ENCODE measurements around the gene ZNF469.

Gene ZNF469

GRCh38 chr16:88421301-88421700, 38.5 kb downstream of the ZNF469 start:
- Histone ChIP-seq H3K27ac (ENCODE audit: low read depth, low read length) (no peak overlapping the region), H3K36me3 (ENCODE audit: insufficient read depth, low read length) (no peaks in the 10 kb centered on the region), H3K4me1 (ENCODE audit: insufficient read depth, low read length) (no peaks in the 10 kb centered on the region), H3K9me3 (ENCODE audit: low read length) (no peaks in the 10 kb centered on the region), H3K4me3 (ENCODE audit: low read depth in 1 of 2, low read length in 2 of 2) (no peak overlapping the region), H3K27me3 (ENCODE audit: control insufficient read depth in 1 of 2, insufficient read depth in 2 of 2, low read length in 2 of 2) (peaks cover 0 to 11% of the 10 kb centered on the region in 2 donors), H3K9ac (ENCODE audit: low read length) (no peak overlapping the region)

- peaks cover 0 to 11% of the 10 kb centered on the region in 2 donors for H3K27me3 ChIP-seq (ENCODE audit: control insufficient read depth in 1 of 2, insufficient read depth in 2 of 2, low read length in 2 of 2)
- H3K9ac ChIP-seq (ENCODE audit: low read length) = no peak overlapping the region
- no peaks in the 10 kb centered on the region for H3K9me3 ChIP-seq (ENCODE audit: low read length)
- no peaks in the 10 kb centered on the region for H3K36me3 ChIP-seq (ENCODE audit: insufficient read depth, low read length)
- no peak overlapping the region for H3K4me3 ChIP-seq (ENCODE audit: low read depth in 1 of 2, low read length in 2 of 2)
- no peaks in the 10 kb centered on the region for H3K4me1 ChIP-seq (ENCODE audit: insufficient read depth, low read length)
- H3K27ac ChIP-seq (ENCODE audit: low read depth, low read length) = no peak overlapping the region
Measured at GRCh38 chr16:88421871-88422433, 39.2 kb downstream of the ZNF469 start.

DNA sequence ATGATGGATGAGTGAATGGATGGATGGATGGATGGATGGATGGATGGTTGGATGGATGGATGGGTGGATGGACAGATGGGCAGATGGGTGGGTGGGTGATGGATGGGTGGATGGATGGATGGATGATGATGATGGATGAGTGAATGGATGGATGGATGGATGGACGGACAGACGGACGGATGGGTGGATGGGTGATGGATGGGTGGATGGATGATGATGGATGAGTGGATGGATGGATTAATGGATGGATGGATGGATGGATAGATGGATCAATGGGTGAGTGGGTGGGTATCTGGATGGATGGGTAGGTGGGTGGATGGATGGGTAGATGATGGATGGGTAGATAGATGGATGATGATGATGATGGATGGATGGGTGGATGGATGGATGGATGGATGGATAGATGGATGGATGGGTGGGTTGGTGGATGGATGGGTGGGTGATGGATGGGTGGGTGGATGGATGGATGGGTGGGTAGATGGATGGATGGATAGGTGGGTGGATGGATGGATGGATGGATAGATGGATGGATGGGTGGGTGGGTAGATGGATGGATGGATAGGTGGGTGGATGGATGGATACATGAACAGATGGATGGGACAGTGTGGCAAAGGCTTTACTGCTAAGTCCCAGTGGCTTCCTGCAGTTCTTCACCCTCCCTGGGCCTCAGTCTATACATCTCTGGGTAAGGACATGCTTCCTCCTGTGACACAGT, 40.1 kb downstream of the ZNF469 start:
- Histone ChIP-seq H3K9ac (ENCODE audit: low read length) (no peak overlapping the region), H3K4me3 (ENCODE audit: low read depth in 1 of 2, low read length in 2 of 2) (no peak overlapping the region), H3K9me3 (ENCODE audit: low read length) (no peaks in the 10 kb centered on the region), H3K27ac (ENCODE audit: low read depth, low read length) (no peak overlapping the region), H3K36me3 (ENCODE audit: insufficient read depth, low read length) (no peaks in the 10 kb centered on the region), H3K4me1 (ENCODE audit: insufficient read depth, low read length) (no peaks in the 10 kb centered on the region), H3K27me3 (ENCODE audit: control insufficient read depth in 1 of 2, insufficient read depth in 2 of 2, low read length in 2 of 2) (peaks cover 0 to 11% of the 10 kb centered on the region in 2 donors)

GRCh38 chr16:88423448-88423850, 40.7 kb downstream of the ZNF469 start:
- Histone ChIP-seq H3K9me3 (ENCODE audit: low read length) (no peaks in the 10 kb centered on the region), H3K27me3 (ENCODE audit: control insufficient read depth in 1 of 2, insufficient read depth in 2 of 2, low read length in 2 of 2) (peaks cover 0 to 15% of the 10 kb centered on the region in 2 donors), H3K4me1 (ENCODE audit: insufficient read depth, low read length) (no peaks in the 10 kb centered on the region), H3K9ac (ENCODE audit: low read length) (no peak overlapping the region), H3K27ac (ENCODE audit: low read depth, low read length) (no peak overlapping the region), H3K36me3 (ENCODE audit: insufficient read depth, low read length) (no peaks in the 10 kb centered on the region), H3K4me3 (ENCODE audit: low read depth in 1 of 2, low read length in 2 of 2) (no peak overlapping the region)

DNA sequence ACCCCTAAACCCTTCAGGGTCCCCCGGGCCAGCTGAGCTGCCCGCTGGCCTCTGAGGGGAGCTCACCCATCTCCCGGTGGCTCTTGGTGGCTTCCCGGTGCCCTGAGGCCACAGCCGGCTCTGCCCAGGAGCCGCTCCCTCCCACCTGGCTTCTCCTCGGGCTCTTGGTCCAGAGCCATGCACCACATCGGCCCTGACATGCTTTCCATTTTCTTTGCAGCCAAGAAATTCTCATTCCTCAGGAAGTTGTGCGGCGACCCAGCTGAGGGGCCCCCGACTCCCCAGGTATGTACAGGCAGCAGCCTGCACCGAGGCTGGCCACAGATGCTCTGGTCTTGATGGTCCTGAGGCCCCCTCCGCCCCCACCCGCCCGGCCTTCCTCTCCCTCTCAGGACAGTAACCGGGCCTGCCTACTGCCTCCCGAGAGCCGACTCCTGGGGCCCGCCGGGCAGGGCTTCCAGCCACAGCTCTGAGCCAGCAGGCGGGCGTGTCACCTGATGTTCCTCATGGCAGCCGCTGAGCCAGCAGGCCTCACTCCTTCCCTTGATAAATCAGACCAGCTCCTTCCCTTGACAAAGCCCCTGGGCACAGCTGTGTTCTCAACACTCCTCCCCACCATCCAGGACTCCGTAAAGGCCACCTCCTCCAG, 42.0 kb downstream of the ZNF469 start:
- H3K36me3 ChIP-seq (ENCODE audit: insufficient read depth, low read length) = no peaks in the 10 kb centered on the region
- no peak overlapping the region for H3K4me3 ChIP-seq (ENCODE audit: low read depth in 1 of 2, low read length in 2 of 2)
- no peak overlapping the region for H3K27ac ChIP-seq (ENCODE audit: low read depth, low read length)
- H3K27me3 ChIP-seq (ENCODE audit: control insufficient read depth in 1 of 2, insufficient read depth in 2 of 2, low read length in 2 of 2) = peaks cover 0 to 16% of the 10 kb centered on the region in 2 donors
- H3K4me1 ChIP-seq (ENCODE audit: insufficient read depth, low read length) = no peaks in the 10 kb centered on the region
- H3K9me3 ChIP-seq (ENCODE audit: low read length) = no peaks in the 10 kb centered on the region
- no peak overlapping the region for H3K9ac ChIP-seq (ENCODE audit: low read length)

- H3K9ac ChIP-seq (ENCODE audit: low read length) = no peak overlapping the region
- peaks cover 0 to 24% of the 10 kb centered on the region in 2 donors for H3K27me3 ChIP-seq (ENCODE audit: control insufficient read depth in 1 of 2, insufficient read depth in 2 of 2, low read length in 2 of 2)
- H3K9me3 ChIP-seq (ENCODE audit: low read length) = no peaks in the 10 kb centered on the region
- no peak overlapping the region for H3K4me3 ChIP-seq (ENCODE audit: low read depth in 1 of 2, low read length in 2 of 2)
- no peaks in the 10 kb centered on the region for H3K36me3 ChIP-seq (ENCODE audit: insufficient read depth, low read length)
- no peaks in the 10 kb centered on the region for H3K4me1 ChIP-seq (ENCODE audit: insufficient read depth, low read length)
- H3K27ac ChIP-seq (ENCODE audit: low read depth, low read length) = no peak overlapping the region
Measured at GRCh38 chr16:88426018-88426417, 43.3 kb downstream of the ZNF469 start.

DNA sequence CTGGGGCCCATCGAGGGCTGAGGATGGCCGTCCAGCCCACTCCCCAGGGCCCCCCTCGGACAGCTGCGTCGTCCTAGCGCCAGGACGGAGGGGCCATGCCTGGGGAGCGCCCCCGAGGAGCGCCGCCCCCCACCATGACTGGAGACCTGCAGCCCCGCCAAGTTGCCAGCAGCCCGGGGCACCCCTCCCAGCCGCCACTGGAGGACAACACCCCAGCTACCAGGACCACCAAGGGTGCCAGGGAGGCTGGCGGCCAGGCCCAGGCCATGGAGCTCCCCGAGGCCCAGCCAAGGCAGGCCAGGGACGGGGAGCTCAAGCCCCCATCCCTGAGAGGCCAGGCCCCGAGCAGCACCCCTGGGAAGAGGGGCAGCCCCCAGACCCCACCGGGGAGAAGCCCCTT, 44.6 kb downstream of the ZNF469 start:
- Histone ChIP-seq H3K9me3 (ENCODE audit: low read length) (no peaks in the 10 kb centered on the region), H3K9ac (ENCODE audit: low read length) (no peak overlapping the region), H3K4me3 (ENCODE audit: low read depth in 1 of 2, low read length in 2 of 2) (no peak overlapping the region), H3K27me3 (ENCODE audit: control insufficient read depth in 1 of 2, insufficient read depth in 2 of 2, low read length in 2 of 2) (peaks cover 0 to 37% of the 10 kb centered on the region in 2 donors), H3K4me1 (ENCODE audit: insufficient read depth, low read length) (no peaks in the 10 kb centered on the region), H3K36me3 (ENCODE audit: insufficient read depth, low read length) (no peaks in the 10 kb centered on the region), H3K27ac (ENCODE audit: low read depth, low read length) (no peak overlapping the region)

GRCh38 chr16:88428156-88428555, 45.4 kb downstream of the ZNF469 start:
- Histone ChIP-seq H3K9ac (ENCODE audit: low read length) (no peak overlapping the region), H3K27me3 (ENCODE audit: control insufficient read depth in 1 of 2, insufficient read depth in 2 of 2, low read length in 2 of 2) (peaks cover 0 to 42% of the 10 kb centered on the region in 2 donors)

GRCh38 chr16:88428616-88429386, 46.0 kb downstream of the ZNF469 start:
- no peak overlapping the region for H3K4me3 ChIP-seq (ENCODE audit: low read depth in 1 of 2, low read length in 2 of 2)
- H3K9me3 ChIP-seq (ENCODE audit: low read length) = no peaks in the 10 kb centered on the region
- no peak overlapping the region for H3K9ac ChIP-seq (ENCODE audit: low read length)
- peaks cover 0 to 47% of the 10 kb centered on the region in 2 donors for H3K27me3 ChIP-seq (ENCODE audit: control insufficient read depth in 1 of 2, insufficient read depth in 2 of 2, low read length in 2 of 2)
- no peaks in the 10 kb centered on the region for H3K4me1 ChIP-seq (ENCODE audit: insufficient read depth, low read length)
- no peaks in the 10 kb centered on the region for H3K36me3 ChIP-seq (ENCODE audit: insufficient read depth, low read length)
- H3K27ac ChIP-seq (ENCODE audit: low read depth, low read length) = no peak overlapping the region

More at GRCh38 chr16:88428156-88428555, 45.4 kb downstream of the ZNF469 start:
- H3K4me3 ChIP-seq (ENCODE audit: low read depth in 1 of 2, low read length in 2 of 2) = no peak overlapping the region
- no peaks in the 10 kb centered on the region for H3K36me3 ChIP-seq (ENCODE audit: insufficient read depth, low read length)
- no peak overlapping the region for H3K27ac ChIP-seq (ENCODE audit: low read depth, low read length)
- no peaks in the 10 kb centered on the region for H3K4me1 ChIP-seq (ENCODE audit: insufficient read depth, low read length)
- no peaks in the 10 kb centered on the region for H3K9me3 ChIP-seq (ENCODE audit: low read length)

- Histone ChIP-seq H3K9me3 (ENCODE audit: low read length) (no peaks in the 10 kb centered on the region), H3K27ac (ENCODE audit: low read depth, low read length) (no peak overlapping the region), H3K36me3 (ENCODE audit: insufficient read depth, low read length) (no peaks in the 10 kb centered on the region), H3K4me1 (ENCODE audit: insufficient read depth, low read length) (no peaks in the 10 kb centered on the region), H3K4me3 (ENCODE audit: low read depth in 1 of 2, low read length in 2 of 2) (peak overlapping the region in 1 of 2 donors; percentile 42), H3K27me3 (ENCODE audit: control insufficient read depth in 1 of 2, insufficient read depth in 2 of 2, low read length in 2 of 2) (peaks cover 0 to 48% of the 10 kb centered on the region in 2 donors), H3K9ac (ENCODE audit: low read length) (no peak overlapping the region)
Measured at GRCh38 chr16:88429387-88430184, 46.8 kb downstream of the ZNF469 start.

DNA sequence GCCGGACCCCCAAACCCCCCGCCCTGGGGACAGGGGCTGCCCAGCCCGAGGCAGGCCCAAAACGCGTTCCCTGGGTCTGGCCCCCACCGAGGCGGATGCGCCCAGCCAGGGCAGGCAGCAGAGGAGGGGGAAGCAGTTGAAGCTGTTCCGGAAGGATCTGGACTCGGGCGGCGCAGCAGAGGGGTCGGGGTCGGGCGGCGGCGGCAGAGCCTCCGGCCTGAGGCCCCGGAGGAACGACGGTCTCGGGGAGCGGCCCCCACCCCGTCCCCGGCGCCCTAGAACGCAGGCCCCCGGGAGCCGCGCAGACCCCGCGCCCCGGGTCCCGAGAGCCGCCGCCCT, 47.4 kb downstream of the ZNF469 start:
- Histone ChIP-seq H3K9ac (ENCODE audit: low read length) (no peak overlapping the region), H3K9me3 (ENCODE audit: low read length) (no peaks in the 10 kb centered on the region), H3K27ac (ENCODE audit: low read depth, low read length) (no peak overlapping the region), H3K36me3 (ENCODE audit: insufficient read depth, low read length) (no peaks in the 10 kb centered on the region), H3K4me1 (ENCODE audit: insufficient read depth, low read length) (no peaks in the 10 kb centered on the region), H3K4me3 (ENCODE audit: low read depth in 1 of 2, low read length in 2 of 2) (peak overlapping the region in 1 of 2 donors; percentile 42), H3K27me3 (ENCODE audit: control insufficient read depth in 1 of 2, insufficient read depth in 2 of 2, low read length in 2 of 2) (peaks cover 0 to 48% of the 10 kb centered on the region in 2 donors)
